NCI-H2196 (cell line): ENCODE results near the gene GPC5.
"Not testable (repeated sequence)": the region's sequence is repeated elsewhere in the genome, so short reads cannot be mapped to it uniquely, and the experiment has no call there.

Source experiments
- DNase-seq: peaks from one replicate; lab custom pipeline; 2025; ENCODE audit not compliant: unreplicated experiment; lab: John Stamatoyannopoulos, UW

Gene GPC5

DNA sequence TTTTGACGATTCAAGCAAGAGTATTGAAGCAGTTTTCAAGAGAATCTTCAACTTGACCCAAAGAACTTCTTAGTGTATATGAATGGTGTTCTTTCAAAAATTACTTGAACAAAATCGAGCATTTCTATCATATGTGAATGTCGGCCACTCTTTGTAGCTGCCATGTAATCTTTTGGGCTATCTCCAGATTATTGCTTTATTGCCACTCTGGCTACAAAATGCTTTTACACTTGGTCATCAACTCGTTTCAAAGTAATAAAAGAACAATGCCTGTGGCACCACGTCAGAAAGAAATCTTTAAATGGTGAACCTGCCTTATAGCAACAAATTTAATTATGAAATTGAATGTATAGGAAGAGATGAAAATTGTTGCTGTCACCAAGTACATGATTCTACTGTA lies 834.5 kb downstream of the GPC5 start:
- no peak for DNase-seq

DNA sequence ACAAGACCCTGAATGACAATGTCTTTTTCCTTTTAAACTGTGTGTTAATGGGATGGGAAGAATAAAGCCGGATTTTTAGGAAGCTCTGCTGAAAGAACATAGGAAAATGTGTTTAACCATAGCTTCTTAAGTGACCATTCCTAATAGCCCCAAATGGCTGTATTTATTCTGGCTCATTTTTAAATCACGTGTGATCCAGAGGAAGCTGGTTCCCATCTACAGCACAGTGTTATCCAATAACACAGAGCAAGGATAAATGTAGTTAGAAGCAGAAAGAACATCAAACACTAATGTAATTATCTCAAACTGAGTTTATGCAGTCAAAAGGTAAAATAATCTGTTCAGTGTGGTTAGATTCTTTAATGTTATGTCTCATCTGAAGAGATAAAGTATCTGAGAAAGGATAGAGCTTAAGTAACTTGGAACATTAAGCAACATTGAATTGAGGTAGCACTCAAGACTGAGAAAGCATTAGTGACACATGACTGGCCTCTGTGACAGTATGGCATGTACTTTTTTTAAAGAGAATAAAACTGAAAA lies 853.3 kb downstream of the GPC5 start:
- no peak for DNase-seq

DNA sequence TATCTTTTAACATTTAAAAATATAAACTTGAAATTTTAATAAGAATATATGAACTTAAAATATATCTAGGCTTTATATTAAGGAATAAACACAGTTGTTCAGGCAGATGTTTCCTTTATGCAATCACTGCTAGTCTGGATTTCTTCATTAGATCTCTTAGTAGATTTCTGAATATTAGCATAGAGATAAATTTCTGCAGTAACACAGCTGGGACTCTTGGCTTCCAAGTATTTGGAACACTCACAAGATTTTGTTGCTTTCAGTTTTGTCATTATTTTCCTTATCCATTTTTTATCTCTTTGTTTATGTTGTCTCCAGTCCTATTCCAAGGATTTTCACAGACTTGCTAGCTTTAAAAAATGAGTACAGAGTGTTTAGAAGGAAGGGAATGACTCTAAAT lies 857.1 kb downstream of the GPC5 start:
- DNase-seq = no peak

DNA sequence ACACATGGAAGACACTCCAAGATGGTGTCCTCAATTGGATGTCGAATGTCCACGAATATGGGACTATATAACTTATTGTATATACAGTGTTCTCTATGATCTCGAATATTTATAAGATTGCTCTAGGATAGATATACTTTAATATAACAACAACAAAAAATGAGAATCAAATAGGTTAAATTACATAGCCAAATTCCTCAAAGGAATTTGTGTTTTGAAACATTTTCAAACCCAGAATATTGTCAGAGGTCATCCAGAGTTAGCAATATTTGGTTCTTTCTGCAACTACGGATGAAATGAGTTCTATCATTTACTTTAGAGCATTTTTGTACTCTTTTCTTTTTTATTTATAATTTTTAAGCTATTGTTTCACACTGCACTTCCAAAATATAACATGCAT lies 857.8 kb downstream of the GPC5 start:
- no peak for DNase-seq

DNA sequence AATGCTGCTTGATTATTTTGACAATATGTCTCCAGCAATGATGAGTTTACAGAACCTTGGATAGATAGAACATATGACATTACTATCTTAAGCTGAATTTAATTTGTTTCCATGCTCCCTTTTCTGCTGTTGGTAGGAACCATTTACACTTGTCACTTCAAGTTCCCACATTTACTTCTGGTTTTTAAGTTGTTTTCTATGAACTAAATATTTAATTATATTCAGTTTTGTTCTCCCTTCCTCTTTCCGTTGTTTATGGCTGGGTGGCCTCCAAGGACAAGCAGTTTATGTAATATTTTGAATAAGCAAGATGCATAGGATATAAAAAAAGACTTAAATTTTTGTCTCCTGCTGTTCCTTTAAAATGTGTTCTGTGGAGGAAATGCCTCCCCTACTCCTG lies 860.6 kb downstream of the GPC5 start:
- no peak for DNase-seq

DNA sequence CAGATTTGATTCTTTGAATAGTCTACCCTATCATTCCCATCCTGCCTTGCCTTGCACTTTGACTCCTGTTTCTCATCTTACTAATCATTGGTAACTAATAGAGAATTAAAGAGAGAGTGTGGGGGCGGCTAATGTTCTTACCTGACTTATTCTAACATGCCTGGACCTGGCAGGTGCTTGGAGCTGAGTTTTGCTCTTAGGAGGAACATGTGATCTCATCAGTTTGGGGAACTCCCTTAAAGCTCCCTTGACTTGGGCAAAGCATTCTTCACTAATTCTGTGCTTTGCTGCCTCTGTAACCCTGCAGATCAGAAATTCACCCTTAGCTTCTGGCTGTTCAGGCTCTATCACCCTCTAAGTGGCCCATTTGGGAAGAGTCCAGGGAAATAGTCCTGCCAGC lies 861.1 kb downstream of the GPC5 start:
- DNase-seq = no peak

DNA sequence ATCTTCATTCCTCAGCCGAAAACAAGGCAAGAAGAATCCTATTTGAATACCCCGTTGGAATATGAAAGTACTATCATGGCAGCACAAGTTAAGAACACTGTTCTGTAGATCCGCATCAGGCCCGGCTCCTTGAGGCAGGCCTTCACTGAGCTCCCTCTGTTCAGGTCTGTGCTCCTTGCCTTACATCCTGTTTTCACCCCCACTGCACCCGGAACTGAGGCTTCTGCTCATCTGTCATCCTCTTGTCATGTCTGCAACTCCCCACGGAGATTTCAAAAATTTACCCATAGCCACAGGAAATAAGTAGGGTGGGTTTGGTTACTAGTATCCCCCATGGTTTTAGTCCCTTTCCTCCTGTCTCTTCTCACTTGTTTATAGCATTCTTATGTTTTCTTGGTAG lies 861.9 kb downstream of the GPC5 start:
- no peak for DNase-seq

DNA sequence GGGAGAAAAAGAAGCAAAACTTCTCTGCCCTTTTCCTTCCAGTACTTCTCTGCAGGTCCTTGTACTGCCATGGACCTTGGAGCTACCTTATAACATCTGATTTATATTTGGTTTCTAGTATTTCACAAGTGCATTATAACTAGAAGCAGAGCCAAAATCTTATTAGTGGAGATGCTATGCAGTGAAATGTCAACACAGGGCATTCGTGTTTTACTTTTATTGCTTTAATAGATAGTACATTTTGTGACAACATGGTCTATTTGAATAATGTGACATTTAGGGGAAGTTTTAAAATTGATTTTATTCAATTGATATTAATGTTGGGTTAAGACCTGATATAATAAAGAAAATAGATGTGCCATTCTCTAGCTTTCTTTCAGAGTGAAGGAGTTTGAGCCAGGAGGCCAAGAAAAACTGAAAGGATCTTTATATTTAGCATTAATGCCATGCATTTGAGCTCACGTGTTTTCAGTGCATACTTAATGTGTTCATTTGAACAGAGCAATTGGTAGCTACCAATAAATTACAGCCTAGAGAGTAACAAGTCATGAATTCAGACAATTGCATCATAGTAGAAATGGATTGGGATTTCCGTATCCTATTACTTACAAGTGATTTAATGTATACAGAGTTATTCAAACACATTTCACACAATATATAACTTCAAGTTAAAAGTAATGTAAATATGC lies 863.8 kb downstream of the GPC5 start:
- DNase-seq = no peak

DNA sequence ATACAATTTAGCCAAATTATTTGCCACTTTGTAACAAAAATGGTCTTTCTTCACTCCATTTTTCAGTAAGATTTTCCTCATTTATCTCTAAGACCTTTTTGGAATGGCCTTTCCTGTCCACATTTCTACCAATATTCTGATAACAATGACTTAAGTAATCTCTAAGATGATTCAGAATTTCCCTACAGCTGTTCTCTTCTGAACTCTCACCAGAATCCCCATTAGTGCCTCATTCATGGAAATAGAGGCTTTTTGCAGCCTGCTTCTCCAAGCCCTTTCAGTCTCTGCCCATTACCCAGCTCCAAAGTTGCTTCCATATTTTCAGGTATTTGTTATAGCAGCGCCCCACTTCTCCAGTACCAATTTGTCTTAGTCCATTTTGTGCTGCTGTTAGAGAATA lies 867.0 kb downstream of the GPC5 start:
- DNase-seq = no peak

DNA sequence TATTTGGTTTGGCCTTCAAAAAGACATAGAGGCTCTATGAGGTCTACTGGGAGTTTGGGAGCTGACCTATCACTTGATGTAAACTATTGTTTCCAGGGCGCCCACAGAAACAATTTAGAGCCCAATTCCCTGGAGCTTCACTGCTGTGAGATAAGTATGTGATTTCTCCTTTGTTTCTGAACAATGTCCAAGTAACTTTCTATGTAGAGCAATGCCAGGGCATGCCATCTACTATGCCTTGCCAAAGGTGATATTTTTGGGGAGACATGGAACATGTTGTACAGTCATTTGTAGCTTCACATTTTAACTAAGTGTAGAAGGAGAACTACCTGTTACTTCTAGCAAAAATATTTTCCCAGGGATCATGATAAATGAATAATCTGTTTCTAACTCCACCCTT lies 872.6 kb downstream of the GPC5 start:
- DNase-seq = no peak

DNA sequence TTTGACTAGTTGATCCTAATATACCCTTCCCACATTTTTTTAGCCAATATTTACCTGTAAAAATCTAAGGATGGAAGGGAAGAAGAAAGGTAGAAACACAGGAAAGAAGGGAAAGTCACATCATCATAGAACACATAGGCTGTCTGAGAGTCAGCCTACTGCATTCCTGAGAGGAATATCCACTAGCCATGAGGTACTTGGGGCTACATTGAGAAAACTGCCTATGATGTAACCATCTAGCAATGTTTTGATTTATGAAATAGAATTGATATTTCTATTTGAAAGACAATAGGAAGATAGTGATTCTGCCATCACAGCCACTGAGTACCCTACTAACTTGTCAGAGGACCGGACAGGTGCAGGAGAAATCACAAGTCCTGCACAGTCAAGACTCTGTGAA lies 873.8 kb downstream of the GPC5 start:
- no peak for DNase-seq

DNA sequence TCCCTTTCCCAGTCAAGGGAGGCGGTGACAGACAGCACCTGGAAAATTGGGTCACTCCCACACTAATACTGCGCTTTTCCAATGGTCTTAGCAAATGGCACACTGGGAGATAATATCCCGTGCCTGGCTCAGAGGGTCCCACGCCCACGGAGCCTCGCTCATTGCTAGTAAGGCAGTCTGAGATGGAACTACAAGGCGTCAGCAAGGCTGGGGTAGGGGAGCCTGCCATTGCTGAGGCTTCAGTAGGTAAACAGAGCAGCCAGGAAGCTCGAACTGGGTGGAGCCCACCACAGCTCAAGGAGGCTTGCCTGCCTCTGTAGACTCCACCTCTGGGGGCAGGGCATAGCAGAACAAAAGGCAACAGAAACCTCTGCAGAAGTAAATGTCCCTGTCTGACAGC lies 882.6 kb downstream of the GPC5 start:
- not testable (repeated sequence) for DNase-seq

DNA sequence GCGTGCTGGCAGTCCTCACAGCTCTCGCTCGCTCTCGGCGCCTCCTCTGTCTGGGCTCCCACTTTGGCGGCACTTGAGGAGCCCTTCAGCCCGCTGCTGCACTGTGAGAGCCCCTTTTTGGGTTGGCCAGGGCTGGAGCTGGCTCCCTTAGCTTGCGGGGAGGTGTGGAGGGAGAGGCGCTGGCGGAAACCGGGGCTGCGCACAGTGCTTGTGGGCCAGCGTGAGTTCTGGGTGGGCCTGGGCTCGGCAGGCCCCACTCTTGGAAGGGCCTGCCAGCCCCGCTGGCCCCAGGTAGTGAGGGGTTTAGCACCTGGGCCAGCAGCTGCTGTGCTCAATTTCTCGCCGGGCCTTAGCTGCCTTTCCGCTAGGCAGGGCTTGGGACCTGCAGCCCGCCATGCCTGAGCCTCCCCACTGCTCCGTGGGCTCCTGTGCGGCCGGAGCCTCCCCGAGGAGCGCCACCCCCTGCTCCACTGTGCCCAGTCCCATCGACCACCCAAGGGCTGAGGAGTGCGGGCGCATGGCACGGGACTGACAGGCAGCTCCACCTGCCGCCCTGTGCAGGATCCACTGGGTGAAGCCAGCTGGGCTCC lies 892.4 kb downstream of the GPC5 start:
- DNase-seq = not testable (repeated sequence)

DNA sequence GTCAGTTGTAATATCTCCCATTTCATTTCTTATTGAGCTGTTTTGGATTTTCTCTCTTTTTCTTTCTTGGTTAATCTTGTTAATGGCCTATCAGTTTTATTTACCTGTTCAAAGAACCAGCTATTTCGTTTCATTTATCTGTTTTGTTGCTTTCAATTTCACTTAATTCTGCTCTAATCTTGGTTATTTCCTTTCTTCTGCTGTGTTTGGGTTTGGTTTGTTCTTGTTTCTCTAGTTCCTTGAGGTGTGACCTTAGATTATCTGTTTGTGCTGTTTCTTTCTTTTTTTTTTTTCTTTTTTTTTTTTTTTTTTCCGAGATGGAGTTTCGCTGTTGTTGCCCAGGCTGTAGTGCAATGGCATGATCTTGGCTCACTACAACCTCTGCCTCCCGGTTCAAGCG lies 896.1 kb downstream of the GPC5 start:
- not testable (repeated sequence) for DNase-seq

DNA sequence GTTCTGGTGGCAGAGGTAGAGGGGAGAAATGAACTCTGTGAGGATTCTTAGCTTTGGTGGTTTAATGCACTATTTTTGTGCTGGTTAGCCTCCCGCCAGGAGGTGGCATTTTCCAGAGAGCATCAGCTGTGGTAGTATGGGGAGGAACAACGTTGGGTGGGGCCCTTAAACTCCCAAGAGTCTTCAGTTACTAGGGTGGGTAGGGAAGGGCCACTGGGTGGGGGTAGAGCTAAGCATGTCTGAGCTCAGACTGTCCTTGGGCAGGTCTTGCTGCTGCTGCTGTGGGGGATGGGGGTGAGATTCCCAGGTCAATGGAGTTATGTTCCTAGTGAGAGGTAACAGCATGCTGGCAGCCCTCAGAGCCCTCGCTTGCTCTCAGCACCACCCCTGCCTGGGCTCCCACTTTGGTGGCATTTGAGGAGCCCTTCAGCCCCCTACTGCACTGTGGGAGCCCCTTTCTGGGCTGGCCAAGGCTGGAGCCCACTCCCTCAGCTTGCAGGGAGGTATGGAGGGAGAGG lies 897.8 kb downstream of the GPC5 start:
- not testable (repeated sequence) for DNase-seq

DNA sequence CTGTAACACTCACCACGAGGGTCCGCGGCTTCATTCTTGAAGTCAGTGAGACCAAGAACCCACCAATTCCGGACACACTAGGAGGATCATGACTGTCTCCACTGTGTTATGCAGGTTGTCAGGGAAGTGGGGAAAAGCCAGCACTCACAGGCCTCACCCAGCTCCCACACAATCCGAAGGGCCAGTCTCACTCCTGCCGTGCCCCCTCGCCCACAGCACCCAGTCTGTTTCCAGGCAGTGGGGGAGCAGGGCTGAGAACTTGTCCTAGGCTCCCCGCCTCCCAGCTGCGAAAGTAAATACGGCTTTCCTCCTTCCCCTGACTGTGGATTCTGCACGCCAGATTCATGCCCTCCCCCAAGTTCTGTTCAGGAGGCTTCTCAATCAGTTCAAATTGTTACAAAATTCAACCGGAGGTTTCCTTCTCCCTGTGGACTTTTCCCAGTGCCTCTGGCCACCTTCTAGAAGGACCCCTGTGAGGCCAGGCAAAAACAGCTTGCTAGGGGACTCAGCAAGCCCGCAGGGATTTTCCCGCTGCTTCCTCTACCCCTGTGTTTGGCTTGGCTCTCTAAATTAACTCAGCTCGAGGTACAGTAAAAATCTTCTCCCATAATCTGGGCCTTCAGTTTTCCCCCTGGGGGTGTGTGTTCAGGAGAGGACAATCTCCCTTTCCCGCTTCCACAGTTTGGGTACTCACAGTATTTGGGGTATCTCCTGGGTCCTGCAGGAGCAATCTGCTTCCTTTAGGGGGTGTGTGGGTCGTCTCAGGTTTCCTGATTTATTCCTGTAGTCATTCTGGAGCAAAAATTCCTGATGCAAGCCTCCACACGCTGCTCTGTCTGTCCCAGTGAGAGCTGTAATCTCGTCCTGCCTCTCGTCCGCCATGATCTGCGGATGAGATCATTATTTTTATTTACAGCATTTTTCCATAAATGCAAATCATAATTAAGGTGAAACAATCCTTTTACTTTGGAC lies 899.8 kb downstream of the GPC5 start:
- DNase-seq = no peak

DNA sequence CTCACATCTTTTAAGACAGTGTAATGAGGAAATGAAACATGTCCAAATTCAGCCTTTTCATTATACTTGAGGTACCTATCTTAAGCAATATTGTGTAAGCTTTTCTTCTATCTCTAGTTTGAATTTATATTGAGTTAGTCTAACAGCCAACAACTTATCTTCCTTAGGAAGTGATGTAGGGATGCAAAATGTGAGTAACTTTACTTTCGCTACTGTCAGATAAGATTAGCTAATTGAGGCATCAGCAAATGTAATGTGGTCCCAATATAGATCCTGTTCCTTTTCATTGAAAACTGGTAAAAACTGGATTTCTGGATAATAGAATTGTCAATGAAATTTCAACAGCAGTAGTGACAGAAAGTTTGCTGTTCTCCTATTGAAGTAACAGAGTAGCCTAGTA lies 902.2 kb downstream of the GPC5 start:
- DNase-seq = no peak

DNA sequence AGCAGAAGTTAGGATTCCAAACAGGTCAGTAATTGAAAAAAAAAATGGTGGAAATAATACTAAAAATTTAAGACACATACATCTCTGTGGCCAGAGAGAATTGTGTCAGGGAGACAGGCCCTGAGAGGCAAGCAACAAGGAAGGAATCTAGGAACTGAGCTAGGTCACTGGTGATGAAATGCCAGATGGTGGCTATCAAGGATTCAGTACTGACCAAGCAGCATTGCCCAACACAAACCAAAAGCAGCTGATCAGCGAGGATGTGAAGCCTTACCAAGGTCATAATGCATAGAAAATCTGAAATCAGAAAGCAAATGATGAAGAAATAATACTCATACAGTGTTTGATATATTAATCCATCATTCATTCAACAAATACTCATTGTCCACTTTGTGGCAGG lies 905.0 kb downstream of the GPC5 start:
- no peak for DNase-seq

DNA sequence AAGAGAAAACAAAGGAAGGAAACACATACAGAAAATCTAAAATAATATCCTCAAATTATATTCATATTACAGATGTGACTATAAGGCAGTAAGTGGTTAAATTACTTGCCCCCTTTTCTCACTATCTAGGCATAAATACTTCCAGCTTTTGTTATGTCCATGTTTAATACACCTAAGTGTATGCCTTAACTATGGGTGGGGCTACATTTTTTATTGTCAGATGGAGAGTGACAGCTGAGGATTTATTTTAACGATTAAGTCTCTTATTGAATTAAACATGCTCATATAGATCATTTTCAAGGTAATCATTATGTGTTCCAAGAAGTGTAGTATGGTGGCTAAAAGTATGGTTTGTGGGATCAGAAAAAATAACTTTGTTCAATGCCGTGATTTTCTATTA lies 909.3 kb downstream of the GPC5 start:
- DNase-seq = no peak

DNA sequence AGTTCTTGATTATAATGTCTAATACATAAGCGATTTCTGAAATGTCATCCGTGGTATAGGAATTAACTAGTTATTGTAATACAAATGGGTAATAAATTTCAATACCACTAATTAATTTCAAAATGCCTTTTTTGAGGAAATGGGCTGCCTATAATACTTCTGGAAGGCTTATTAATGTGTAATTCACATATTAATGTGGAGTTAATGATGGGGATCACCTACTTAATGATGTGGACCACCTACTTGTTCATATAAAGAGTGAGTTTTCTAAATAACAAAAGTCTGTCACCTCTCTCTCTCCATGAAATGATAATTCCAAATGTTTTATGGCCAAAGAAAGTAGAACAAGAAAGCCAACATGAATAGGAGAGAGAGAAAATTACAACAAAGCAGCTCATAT lies 914.4 kb downstream of the GPC5 start:
- DNase-seq = no peak

DNA sequence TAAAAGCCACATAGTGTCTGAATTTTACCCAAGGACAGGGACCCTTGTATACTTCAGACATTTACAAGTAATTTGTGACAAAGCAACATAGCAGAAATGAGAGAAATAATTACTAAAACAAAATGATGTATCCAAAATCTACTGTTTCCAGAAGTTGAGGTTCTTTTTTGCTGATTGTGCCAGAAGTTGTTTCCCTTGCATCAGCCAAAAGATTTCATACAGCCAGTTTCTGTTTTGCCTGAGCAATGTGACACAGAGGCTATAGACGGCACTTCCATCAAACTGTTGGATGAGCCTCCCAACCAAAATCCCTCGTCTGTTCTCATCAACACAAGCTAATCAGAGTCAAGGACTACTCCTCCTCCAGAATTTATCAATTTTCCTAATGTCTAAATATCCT lies 915.0 kb downstream of the GPC5 start:
- DNase-seq = no peak

DNA sequence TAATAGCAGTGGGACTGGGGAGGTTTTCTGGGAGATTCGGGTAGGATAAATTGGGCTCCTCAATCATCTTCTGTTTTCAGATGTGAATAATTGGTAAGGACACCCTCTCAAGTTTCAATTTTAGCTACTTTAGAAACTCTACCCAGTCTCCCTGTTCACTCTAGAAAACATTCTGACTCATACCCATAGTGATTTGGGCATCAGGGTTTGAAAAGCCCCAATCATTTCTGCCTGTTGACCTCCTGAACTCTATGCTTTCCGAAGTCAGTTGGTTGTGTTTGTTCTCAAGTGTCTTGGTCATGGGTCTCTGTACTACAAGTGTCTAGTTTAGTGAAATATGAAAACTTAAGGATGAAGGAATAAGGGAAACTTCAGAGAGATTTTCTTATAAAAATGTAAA lies 916.8 kb downstream of the GPC5 start:
- DNase-seq = no peak
